K562 (cell line): Measurements from ENCODE around the gene FMO1.

ENCODE experiments used
- FOXA3 ChIP-seq, 2 experiments: fragments of 450-650 bp in 1 of 2; sonication (generic) in 1 of 2; formaldehyde crosslinking; IDR thresholded peaks in 1 of 2; conservative IDR thresholded peaks in 1 of 2; 2 replicates each; pipeline versions ENCODE4 v1.4.0 to v1.8.0; 2020 to 2022; ENCODE audit warnings: mild to moderate bottlenecking in 2 of 2, missing genetic modification reagents in 1 of 2
- GTF2F1 ChIP-seq: IDR thresholded peaks from 2 replicates; pipeline ENCODE4 v1.6.1; 2011; ENCODE audit warnings: low read depth, low read length, improper control_type of control experiment
- JUN ChIP-seq, 2 experiments: sonication (generic) in 1 of 2; formaldehyde crosslinking in 1 of 2; IDR thresholded peaks; 2 replicates each; pipeline versions ENCODE4 v1.6.1 to v1.8.0; 2012 to 2022; ENCODE audit warnings: borderline replicate concordance in 2 of 2, mild to moderate bottlenecking in 2 of 2, improper control_type of control experiment in 1 of 2, low read depth in 1 of 2, low read length in 1 of 2, missing genetic modification reagents in 1 of 2
- MXI1 ChIP-seq: IDR thresholded peaks from 2 replicates; pipeline ENCODE4 v1.6.1; 2011; ENCODE audit warnings: low read depth, mild to moderate bottlenecking, improper control_type of control experiment, low read length
- POLR2A ChIP-seq: fragments of 450-650 bp; conservative IDR thresholded peaks from 2 replicates; pipeline ENCODE4 v1.6.1; 2016
- POLR2AphosphoS5 ChIP-seq: IDR thresholded peaks from 2 replicates; pipeline ENCODE4 v1.6.1; 2011; ENCODE audit warnings: mild to moderate bottlenecking, low read depth, low read length, moderate library complexity; ENCODE audit not compliant: control insufficient read depth, insufficient read depth
- SOX6 ChIP-seq: fragments of 450-650 bp; IDR thresholded peaks from 2 replicates; pipeline ENCODE4 v1.6.1; 2014; ENCODE audit warnings: mild to moderate bottlenecking
- TF ChIP-seq, protein P1 (sequence below), 3 experiments: IDR thresholded peaks in 2 of 3; conservative IDR thresholded peaks in 1 of 3; 2 replicates each; pipeline ENCODE4 v1.5.1; 2011 to 2012; ENCODE audit warnings: low read length in 3 of 3, mild to moderate bottlenecking in 3 of 3, control low read depth in 2 of 3, improper control_type of control experiment in 1 of 3, inconsistent platforms in 1 of 3, low read depth in 1 of 3, mixed read lengths in 1 of 3, moderate library complexity in 1 of 3; ENCODE audit not compliant: insufficient read depth in 2 of 3
- TF ChIP-seq, protein P2 (sequence below): sonication (generic); formaldehyde crosslinking; IDR thresholded peaks from 2 replicates; pipeline ENCODE4 v1.8.1; 2022; ENCODE audit warnings: missing genetic modification reagents
- TF ChIP-seq, protein P3 (sequence below): sonication (generic); formaldehyde crosslinking; IDR thresholded peaks from 2 replicates; pipeline ENCODE4 v1.8.0; 2022; ENCODE audit warnings: mild to moderate bottlenecking, missing genetic modification reagents
- TF ChIP-seq, protein P4 (sequence below): sonication (generic); formaldehyde crosslinking; IDR thresholded peaks from 2 replicates; pipeline ENCODE4 v1.5.0; 2020; ENCODE audit warnings: missing genetic modification reagents
- TF ChIP-seq, protein P5 (sequence below): fragments of 450-650 bp; formaldehyde crosslinking; IDR thresholded peaks from 2 replicates; pipeline ENCODE4 v1.4.0; 2022; ENCODE audit warnings: mild to moderate bottlenecking, moderate library complexity

DNA sequence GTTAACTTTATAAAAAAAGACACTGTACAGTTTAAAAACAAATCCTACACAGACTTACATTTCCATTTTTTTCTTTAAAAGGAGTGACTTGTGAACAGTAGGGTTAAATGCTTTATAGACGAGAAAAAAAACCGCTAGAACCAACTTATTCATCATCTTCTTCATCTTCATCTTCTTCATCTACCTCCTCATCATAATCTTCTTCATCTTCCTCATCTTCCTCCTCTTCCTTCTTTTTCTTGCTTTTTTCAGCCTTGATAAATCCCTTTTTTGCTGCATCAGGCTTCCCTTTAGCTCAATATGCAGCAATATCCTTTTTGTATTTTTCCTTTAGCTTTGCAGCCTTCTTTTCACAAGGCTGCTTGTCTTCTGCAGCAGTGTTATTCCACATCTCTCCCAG is 22.5 kb downstream of the FMO1 start:
- TF ChIP-seq JUN (IDR thresholded peaks at IDR 0.05; ENCODE audit: borderline replicate concordance, low read depth, low read length), result no peak
- no peak for TF ChIP-seq JUN (CRISPR knock-in tag; IDR thresholded peaks at IDR 0.05; ENCODE audit: borderline replicate concordance)
- no peak for TF ChIP-seq POLR2A
- TF ChIP-seq, protein P1, sequence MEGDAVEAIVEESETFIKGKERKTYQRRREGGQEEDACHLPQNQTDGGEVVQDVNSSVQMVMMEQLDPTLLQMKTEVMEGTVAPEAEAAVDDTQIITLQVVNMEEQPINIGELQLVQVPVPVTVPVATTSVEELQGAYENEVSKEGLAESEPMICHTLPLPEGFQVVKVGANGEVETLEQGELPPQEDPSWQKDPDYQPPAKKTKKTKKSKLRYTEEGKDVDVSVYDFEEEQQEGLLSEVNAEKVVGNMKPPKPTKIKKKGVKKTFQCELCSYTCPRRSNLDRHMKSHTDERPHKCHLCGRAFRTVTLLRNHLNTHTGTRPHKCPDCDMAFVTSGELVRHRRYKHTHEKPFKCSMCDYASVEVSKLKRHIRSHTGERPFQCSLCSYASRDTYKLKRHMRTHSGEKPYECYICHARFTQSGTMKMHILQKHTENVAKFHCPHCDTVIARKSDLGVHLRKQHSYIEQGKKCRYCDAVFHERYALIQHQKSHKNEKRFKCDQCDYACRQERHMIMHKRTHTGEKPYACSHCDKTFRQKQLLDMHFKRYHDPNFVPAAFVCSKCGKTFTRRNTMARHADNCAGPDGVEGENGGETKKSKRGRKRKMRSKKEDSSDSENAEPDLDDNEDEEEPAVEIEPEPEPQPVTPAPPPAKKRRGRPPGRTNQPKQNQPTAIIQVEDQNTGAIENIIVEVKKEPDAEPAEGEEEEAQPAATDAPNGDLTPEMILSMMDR (IDR thresholded peaks at IDR 0.05 in 2 of 3, conservative IDR thresholded peaks at IDR 0.05 in 1 of 3; ENCODE audit: insufficient read depth in 2 of 3, low read depth in 1 of 3, low read length in 3 of 3), result no peak
- no peak for TF ChIP-seq FOXA3 (CRISPR knock-in tag; conservative IDR thresholded peaks at IDR 0.05 in 1 of 2, IDR thresholded peaks at IDR 0.05 in 1 of 2)
- no peak for TF ChIP-seq SOX6
- TF ChIP-seq, protein P2, sequence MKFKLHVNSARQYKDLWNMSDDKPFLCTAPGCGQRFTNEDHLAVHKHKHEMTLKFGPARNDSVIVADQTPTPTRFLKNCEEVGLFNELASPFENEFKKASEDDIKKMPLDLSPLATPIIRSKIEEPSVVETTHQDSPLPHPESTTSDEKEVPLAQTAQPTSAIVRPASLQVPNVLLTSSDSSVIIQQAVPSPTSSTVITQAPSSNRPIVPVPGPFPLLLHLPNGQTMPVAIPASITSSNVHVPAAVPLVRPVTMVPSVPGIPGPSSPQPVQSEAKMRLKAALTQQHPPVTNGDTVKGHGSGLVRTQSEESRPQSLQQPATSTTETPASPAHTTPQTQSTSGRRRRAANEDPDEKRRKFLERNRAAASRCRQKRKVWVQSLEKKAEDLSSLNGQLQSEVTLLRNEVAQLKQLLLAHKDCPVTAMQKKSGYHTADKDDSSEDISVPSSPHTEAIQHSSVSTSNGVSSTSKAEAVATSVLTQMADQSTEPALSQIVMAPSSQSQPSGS (CRISPR knock-in tag), result no peak
- no peak for TF ChIP-seq POLR2AphosphoS5
- TF ChIP-seq, protein P3, sequence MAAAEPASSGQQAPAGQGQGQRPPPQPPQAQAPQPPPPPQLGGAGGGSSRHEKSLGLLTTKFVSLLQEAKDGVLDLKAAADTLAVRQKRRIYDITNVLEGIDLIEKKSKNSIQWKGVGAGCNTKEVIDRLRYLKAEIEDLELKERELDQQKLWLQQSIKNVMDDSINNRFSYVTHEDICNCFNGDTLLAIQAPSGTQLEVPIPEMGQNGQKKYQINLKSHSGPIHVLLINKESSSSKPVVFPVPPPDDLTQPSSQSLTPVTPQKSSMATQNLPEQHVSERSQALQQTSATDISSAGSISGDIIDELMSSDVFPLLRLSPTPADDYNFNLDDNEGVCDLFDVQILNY, result no peak
- no peak for TF ChIP-seq GTF2F1
- TF ChIP-seq, protein P4, sequence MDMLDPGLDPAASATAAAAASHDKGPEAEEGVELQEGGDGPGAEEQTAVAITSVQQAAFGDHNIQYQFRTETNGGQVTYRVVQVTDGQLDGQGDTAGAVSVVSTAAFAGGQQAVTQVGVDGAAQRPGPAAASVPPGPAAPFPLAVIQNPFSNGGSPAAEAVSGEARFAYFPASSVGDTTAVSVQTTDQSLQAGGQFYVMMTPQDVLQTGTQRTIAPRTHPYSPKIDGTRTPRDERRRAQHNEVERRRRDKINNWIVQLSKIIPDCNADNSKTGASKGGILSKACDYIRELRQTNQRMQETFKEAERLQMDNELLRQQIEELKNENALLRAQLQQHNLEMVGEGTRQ, result no peak
- TF ChIP-seq MXI1, result no peak
- TF ChIP-seq, protein P5, sequence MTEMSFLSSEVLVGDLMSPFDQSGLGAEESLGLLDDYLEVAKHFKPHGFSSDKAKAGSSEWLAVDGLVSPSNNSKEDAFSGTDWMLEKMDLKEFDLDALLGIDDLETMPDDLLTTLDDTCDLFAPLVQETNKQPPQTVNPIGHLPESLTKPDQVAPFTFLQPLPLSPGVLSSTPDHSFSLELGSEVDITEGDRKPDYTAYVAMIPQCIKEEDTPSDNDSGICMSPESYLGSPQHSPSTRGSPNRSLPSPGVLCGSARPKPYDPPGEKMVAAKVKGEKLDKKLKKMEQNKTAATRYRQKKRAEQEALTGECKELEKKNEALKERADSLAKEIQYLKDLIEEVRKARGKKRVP (CRISPR knock-in tag), result no peak
